HG03045 (cell line): Measurements from ENCODE around the gene SLC48A1.

ENCODE experiments used
- ATAC-seq: cut with Tn5 transposase; IDR thresholded peaks from one replicate; pipeline ENCODE4 v1.9.1; 2021; ENCODE audit warnings: mild to moderate bottlenecking, moderate library complexity; ENCODE audit not compliant: unreplicated experiment

SLC48A1 gene

DNA sequence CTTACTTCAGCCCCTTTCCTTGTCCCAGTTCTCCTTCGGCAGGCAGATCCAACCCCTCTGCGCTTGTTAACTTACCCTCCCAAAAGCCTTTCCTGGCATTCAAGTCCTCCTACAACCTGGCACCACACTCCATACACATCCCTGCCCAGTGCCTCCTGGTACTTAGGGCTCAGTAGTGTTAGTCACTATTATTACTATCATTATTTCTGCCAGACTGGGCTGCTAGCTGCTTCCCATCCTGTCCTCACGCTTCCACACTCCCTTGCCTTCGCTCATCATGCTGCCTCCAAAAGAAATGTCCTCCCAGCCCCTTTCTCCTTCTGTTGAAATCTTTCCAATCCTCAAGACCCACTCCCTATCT is 48.3 kb downstream of the SLC48A1 start:
- no peak for ATAC-seq

DNA sequence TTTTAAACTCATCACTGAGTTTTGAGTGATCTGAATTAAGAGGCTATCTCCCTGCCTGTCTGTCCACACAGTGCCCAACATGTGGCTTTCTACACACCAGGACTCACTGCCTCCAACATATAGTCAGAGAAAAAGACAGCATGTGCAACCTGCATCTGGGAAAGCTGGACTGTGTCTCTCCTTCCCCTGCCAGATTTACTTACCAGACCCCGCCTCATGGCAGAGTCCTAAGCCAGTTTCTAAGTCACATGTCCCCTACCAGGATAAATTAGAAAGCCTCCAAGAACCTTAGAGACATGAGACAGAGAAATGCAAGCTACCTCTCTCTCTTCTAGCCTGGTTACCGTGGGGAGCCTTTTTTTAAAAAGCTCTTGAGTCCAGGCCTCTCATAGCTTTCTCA is 49.4 kb downstream of the SLC48A1 start:
- no peak for ATAC-seq

DNA sequence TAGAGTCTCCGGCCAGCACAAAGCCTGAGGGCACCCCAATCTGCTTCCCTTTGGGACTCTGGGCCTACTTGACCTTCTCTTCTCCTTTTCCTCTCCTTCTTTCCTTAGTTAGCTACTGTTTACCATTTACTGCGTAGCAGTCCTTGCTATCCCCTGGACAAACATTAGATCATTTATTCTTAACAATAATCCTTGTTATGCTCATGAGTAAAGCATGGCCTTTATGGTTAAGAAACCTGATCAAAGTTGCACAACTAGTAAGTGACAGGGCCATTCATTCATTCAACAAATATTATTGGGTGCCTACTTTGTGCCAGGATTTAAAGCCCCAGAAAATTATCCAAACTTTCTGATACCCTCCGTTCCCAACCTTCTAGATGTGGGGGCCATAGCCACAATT is 49.8 kb downstream of the SLC48A1 start:
- no peak for ATAC-seq

DNA sequence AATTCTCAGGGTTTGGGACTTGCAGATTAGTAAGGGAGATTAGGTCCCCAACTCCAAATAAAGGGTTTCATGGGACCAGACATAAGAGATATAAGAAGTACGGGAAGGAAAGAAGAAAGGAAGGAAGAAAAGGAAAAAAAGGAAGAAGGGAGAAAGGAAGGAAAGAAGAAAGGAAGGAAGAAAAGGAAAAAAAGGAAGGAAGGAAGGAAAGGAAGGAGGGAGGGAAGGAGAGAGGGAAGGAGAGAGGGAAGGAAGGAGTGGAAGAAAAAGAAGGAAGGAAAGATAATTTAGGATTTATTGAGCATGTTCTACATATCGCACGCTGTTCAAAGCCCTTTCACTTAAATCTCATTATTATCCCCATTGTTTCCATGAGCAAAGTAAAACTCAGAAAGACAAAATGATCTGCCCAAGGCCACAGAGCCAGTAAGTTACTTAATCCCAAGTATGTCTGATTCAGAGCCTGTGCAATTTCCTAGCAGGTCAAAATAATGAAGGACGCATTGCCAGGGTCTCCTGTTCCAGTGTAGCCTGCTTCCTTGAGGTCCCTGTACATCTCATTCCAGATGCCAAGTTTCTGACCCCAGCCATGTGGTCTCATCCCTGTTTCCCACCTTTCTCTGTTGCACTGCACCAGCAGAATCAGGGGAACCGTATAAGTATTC is 50.5 kb downstream of the SLC48A1 start:
- ATAC-seq, result no peak

DNA sequence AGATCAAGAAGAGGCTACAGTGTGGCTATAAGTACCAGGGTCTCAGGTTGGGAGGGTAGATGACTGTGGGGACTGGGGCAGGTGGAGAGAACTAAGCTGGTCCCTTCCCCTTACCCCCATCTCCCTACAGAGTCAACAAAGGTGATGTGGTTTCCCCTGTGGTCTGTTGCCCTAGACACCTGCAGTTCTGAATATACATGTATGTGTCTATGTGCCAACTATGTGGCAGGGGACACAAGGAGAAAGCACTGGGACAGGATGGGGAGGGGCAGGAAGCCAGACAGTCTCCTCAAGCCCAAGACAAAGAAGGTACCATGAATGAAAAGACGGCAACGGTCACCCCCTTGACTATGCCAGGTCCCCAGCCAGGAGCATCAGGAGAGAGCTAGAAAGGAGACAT is 51.2 kb downstream of the SLC48A1 start:
- ATAC-seq, result no peak

DNA sequence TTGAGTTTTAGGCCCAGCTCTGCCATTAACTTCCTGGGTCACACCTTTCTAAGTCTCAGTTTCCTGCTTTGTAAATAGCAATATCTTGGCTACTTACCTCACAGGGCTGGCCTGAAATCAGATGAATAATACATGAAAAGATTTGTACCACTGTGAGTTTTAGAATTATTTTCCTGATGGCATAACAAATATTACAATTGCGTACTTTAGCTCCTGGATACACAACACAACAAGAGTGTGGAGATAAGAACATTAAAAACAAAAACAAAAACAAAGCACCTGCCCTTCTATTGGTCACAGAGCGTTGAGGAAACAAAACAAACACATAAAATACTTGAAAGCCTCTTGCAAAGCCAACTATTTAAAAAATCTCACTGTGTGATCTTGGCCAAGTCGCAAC is 51.6 kb downstream of the SLC48A1 start:
- ATAC-seq, result no peak

DNA sequence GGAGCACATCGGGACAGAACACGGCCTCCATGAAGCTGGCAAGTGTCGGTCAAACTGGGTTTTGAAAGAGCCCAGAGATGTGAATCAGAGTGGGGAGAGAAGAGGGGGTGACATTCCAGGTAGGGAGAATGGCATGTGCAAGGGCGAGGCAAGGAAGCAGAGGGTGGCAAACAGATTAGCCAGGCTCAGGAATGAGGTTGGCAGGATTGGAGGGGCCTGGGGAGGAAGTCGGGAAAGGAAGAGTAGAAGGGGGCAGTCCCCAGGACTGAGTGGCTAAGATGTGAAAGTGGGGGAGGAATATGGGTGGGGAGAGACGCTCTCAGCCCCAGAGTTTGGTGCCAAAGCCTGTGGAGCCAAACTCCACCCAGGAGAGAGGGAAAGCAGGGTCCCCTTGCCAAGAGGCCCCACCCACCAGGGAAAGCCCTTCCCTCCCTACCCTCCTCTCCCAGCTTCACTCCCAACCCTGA is 52.2 kb downstream of the SLC48A1 start:
- no peak for ATAC-seq

DNA sequence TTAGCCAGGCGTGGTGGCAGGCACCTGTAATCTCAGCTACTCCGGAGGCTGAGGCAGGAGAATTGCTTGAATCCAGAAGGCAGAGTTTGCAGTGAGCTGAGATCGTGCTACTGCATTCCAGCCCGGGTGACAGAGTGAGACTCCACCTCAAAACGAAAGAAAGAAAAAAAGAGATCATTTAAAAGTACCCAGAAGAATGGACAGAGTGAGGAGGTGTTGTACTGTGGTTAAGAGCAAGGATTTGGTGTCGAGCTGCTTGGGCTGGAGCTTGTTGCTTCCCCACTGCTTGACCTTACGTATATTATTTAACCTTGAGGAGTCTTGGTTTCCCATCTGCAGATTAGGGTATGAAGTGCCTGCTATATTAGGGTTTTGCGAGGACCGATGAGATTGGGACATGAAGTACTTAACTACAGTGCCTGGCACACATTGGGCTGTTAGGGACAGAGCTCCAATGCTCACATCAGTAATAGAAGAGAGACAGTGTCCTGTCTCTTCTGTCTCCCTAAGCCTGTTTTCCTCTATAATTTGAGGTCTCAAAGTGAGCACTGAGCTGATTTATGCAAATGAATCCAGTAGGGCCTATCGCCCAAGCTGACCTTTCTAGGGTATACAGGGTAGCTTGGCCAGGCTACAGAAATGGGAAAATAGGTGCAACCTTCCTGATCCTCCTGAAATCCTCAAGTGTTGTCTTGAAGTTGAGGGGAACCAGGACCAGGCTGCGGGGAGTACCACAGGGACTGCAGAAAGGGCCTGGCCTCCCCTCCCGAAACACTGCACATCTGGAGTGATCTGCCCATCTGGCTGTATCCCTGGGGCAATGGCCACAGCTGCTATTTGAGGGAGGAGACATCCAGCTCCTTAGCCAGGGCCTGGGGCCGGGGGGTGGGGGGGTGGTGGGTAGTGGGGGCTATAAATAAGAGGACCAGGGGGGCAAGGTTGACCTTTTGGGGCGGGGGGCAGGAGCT is 55.3 kb downstream of the SLC48A1 start:
- ATAC-seq, result no peak

DNA sequence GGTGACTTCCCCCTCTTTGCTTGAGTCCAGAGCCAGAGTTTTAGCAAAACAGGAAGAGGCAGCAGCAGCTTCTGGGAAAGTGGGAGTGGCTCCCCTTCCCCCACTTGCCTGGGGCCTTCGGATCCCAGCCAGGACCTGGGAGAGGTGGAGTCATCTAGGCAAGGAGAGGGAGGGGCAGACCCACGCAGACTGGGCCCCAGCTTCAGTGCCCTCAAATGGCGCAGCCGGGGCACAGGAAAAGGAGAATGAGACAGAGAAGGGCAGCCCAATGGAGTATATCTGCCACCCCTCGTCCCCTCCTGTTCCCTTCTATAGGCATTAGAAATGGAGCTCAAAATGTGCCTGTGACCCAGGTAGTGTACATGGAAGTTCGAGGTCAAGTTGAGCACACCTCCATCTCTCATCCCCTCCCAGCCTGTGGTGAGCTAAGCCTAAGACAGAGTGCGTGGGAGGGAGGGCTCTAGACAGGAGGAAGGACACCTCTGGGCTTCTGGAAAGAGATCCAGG is 56.0 kb downstream of the SLC48A1 start:
- no peak for ATAC-seq

DNA sequence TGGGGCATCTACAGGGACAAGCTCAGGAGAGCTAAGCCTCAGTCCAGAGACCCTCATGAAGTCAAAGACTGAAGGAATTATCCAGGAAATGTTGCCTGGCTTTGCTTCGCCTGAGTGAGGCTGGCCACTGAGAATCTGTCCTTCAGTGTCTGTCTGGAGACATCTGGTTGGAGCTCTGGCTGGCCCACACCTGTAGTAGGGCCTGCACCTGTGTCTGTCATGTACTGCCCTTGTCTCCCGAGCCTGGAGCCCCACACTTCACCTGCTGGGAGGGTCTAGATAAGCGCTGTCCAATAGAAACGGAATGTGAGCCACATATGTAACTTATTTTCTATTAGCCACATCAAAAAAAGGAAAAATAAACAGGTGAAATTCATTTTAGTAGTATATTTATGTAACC is 56.5 kb downstream of the SLC48A1 start:
- no peak for ATAC-seq
